Measurements from ENCODE around the gene TMEM255B.
"Not testable (repeated sequence)": the region's sequence is repeated elsewhere in the genome, so short reads cannot be mapped to it uniquely, and the experiment has no call there.

TMEM255B gene

DNA sequence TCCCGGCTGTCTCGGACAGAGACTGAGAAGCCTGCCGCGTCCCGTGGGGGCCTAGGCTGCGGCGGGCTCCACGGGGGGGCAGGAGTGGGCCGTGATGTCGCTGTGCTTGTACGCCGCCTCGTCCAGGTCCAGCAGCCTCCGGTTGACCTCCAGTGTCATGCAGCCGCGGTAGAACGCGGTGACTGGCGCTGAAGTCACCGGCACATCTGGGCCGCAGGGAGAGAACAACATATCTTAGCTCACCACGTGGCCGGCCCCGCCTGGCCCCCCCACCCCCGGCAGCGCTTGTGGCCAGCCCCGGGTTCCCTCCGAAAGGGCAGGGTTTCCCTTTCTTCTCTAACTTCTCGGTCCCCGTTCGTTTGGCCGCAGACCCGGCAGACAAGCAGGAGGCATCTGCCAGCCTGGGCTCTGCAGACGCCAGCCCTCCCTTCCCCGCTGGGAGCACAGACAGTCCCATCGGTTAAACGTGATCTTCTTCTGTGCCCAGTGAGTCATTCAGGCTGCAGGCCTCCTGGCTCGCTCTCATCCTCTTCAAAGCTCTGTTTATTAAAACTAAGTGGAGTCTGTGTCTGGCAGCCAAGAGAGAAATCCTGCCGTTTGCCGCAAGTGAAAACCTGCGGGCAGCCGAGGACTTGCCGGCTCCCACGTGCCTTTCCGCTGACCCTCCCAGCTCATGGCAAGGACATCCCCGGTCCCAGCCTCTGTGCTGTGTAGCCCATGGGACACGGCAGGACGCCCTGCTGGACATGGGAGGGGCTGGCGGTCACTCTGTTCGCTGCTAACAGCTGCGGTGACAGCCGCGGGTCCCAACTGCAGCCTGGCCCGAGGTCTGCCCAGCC lies 62.0 kb downstream of the TMEM255B start:
- DNase-seq, result peak; percentile 61

DNA sequence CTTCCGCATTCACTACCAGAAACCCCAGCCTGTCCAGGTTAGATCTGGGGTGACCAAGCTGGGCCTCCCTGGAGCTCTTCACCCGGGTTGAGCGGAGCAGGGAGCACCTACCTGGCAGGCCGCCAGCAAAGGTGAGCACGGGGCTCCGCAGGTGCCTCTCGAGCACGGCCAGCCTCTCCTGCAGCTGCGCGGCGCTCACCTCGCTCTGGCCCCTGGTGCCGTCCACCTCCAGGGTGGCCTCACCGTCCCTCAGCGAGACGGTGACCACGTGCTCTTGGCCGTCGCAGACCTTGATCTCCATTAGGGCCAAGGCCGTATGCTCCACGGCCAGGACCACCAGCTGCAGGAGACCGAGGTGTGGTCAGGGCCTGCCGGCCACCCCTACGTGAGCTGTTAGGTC lies 62.8 kb downstream of the TMEM255B start:
- no peak for DNase-seq

DNA sequence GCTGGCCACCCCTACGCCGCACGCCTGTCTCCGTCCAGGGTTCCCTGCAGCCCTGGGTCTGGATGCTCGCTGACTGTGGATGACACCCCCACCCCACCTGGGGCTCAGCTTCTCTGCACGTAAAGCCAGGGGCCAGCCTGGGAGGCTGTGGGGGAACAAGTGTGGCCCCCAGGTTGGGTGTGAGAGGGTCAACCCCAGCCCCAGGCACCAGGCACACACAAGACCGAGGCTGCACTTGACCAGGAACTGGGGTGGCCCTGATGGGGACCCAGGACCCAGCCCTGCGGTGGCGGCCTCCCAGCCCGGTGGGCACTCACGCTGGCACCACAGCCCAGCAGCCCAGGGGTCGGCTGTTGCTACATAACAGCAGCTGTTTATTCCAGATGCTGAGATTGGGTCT lies 63.2 kb downstream of the TMEM255B start:
- no peak for DNase-seq

DNA sequence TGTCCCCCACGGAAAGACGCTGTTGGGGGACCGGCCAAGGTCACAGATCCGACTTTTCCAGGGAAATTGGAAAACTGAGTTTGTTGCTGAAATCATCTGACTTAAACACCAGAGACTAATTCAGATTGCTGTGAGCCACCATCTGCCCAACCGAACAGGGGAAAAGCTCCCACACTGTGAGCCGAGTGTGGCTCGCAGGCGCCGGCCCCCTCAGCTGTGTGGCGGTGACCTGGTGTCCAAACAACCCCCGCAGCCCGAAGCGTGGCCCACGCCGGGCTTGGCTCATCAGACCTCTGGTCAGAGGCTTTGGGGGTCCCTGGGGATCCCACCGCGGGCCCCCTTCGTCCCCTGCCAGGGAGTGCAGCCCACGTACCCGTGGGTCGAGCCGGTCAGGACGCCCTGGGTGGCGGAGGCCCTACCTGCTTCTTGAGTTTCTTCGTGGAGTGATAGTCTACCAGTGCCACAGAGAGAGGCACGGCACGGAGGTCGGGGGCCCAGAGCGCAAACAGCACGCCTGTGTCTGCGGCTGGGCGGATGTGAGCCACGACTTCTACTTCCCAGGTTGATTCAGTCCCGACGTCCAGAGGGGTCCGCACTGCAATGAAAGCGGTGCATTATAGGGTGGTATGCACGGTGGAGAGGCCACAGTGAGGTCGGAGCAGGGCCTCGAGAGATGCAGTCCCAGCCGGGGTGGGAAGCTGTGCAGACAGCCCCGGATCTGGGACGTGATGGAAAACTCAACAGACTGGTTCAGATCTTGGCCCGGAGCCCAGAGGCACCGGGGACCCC lies 64.1 kb downstream of the TMEM255B start:
- DNase-seq, result no peak

DNA sequence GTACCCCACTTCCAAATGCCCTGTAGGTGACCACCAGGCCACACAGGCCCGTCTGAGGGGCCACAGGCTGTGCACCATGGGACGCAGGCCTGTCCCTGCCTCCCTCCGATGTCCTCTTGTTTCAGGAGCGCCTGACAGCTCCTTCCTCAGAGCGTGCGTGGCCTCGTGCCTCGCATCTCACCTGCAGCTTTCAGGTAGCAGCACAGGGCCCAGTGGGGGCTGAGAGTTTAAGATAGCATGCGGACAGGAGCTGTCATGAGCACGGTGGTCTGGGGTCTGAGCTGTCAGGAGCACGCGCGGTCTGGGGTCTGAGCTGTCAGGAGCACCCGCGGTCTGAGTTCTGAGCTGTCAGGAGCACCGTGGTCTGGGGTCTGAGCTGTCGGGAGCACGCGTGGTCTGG lies 64.7 kb downstream of the TMEM255B start:
- no peak for DNase-seq

DNA sequence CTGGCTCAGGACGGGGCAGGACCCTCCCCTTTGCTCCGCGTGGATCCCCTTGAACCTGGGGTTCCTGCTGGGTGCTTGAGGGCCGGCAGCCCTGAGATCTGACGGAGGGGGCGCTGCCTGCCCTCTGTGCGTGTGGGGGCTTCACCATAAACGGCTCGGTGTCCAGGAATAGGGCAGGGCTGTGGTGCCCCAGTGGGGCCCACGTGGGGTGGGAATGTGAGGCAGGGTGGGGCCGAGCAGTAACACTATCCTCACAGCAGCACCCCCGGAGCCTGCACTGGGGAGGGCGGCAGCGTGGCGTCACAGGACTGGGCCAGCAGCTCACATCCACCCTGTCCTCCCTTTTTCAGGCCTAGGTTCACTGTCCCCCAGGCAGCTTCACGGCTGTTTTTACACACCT lies 66.8 kb downstream of the TMEM255B start:
- no peak for DNase-seq

DNA sequence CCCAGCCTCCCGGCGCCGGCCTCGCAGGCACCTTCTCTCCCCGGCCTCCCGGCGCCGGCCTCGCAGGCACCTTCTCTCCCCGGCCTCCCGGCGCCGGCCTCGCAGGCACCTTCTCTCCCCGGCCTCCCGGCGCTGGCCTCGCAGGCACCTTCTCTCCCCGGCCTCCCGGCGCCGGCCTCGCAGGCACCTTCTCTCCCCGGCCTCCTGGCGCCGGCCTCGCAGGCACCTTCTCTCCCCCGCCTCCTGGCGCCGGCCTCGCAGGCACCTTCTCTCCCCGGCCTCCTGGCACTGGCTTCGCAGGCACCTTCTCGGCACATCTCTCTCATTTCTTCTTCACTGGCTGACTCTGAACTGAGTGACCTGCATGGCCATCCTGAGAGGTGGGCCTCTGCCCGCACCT lies 67.4 kb downstream of the TMEM255B start:
- DNase-seq, result not testable (repeated sequence)

DNA sequence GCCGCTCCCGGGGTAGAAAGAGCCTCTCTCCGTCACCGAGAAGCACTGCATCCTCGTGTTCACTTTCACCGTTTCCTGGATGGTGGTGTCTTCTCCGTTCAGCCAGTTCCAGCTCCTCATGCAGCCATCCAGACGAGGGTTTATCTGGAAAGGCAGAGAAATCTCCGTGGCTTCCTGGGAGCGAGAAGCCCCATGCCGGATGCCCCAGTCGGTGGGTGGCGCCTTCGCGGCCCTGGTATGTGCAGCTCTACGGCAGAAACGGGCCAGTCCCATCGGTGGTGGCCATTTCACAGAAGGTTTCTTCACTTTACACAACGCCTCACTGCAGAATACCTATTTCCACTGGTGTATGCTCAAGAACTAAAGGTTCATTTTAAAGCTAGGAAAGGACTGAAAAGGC lies 68.0 kb downstream of the TMEM255B start:
- no peak for DNase-seq

DNA sequence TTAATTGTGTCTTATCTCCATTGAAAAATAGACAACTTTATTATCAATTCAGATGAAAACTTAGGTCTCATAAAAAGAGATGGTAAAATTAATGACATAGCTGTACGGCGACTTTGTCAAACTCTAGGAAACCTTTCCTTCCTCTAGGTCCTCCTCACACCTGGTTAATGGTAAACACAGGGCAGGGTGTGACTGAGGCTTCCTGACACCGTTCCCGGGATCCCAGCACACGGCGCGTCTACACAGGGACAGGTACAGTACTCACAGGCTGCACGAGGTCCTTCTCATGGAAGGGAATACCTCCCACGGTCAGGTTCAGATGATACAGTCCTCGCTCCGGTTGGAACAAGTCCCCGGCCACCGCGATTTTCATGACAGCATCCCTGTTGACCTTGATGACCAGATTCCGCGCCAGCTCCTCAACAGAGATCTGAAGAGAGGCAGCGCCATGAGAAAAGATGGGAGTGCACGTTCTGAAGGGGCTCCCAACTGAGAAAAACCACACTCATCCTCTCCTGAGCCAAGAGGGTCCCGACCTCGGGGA lies 69.3 kb downstream of the TMEM255B start:
- no peak for DNase-seq

DNA sequence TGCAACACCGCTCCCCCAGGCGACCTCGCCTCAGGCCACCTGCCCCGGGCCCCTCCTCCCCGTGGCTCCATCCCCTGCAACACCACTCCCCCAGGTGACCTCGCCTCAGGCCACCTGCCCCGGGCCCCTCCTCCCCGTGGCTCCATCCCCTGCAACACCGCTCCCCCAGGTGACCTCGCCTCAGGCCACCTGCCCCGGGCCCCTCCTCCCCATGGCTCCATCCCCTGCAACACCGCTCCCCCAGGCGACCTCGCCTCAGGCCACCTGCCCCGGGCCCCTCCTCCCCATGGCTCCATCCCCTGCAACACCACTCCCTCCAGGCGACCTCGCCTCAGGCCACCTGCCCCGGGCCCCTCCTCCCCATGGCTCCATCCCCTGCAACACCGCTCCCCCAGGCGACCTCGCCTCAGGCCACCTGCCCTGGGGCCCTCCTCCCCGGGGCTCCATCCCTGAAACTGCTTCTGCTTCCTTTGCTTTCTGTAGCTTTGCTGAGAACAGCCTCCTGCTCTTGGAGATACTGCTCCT lies 71.5 kb downstream of the TMEM255B start:
- not testable (repeated sequence) for DNase-seq

DNA sequence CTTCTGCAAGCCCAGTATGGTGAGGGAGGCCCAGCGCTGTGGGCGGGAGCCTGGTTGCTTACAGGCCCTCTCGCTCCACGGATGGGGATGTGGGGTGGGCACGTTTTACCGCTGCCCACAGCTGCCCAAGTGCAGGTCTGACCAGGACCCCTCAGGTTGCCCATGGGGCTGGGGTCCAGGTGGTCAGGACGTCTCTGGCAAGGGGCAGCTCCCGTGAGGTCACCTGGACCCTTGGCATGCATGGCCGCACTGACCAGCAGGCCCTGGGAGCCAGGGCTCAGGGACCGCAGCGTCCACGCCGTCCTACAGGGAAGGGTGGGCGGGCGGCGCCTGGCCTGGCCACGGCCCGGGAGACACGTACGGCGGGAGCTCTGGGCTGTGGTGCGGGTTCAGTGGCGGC lies 72.0 kb downstream of the TMEM255B start:
- DNase-seq, result no peak

DNA sequence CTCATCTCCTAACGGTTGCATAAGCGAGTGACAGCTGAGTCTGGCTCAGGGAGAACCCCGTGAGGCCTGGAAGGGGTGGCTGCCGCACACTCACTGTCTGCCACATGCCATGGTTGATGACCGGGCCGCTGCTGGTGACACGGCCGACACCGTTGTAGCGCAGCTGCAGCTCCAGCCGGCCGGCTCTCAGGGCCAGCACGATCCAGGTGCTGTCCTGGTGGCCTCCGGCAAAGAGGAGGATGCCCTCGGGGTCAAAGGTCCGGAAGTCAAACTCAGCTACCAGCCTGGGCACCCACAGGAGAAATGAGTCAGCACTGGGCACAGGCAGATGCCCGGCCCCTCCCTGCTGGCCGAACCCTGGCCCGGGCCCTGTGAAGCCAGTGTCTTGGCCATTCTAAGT lies 73.2 kb downstream of the TMEM255B start:
- DNase-seq, result no peak

DNA sequence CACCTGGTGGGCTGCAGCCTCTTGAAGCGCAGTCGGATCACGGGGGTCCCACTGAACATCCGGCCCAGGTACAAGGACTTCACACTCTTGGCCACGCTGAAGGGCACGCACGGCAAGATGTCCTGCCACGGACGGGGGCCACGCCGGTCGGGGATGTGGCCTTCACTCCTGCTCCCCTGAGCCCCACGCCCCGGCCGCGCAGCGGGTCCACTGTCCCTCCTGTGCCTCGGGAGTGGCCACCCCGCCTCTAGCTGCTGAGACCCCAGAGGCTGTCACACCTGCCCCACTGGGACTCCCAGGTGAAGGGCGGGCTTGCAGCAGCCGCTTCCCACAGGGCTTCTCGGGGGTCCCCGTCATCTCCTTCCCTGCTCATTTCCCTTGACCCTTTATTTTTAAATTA lies 73.6 kb downstream of the TMEM255B start:
- no peak for DNase-seq

DNA sequence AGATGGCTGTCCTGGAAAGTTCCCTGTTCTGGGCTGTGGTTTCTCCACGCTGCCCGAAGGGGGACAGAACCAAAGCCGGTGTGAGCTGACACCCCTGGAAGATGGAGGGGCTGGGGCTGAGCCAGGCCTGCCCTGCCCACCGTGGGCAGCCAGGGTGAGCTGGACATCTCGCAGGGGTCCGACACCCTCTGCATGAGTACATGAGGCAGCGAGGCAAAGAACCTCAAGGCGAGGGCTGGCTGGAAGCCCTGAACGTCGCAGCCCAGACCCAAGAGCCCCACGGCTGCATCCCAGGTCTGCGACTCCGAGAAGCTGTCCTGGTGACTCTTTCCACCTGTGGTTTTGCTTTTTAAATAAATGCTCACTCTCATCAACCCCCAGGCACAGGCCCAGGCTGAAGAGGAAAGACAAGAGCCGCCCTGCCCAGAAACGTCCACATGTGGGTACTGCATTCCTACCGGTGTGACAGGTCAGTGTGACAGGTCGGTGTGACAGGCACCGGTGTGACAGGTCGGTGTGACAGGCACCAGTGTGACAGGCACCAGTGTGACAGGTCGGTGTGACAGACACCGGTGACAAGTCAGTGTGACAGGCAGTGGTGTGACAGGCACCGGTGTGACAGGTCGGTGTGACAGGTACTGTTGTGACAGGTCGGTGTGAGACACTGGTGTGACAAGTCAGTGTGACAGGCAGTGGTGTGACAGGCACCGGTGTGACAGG lies 74.2 kb downstream of the TMEM255B start:
- DNase-seq, result no peak

DNA sequence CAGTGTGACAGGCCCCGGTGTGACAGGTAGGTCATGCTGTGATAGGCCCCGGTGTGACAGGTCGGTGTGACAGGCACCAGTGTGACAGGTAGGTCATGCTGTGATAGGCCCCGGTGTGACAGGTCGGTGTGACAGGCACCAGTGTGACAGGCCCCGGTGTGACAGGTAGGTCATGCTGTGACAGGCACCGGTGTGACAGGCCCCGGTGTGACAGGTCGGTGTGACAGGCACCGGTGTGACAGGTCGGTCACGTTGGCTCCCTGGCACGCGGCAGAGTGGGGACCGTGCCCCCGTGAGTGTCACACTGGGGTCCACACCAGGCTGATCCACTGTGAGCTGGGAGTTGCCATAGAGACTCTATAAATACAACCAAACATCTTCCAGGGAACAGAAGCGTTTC lies 75.0 kb downstream of the TMEM255B start:
- DNase-seq, result not testable (repeated sequence)

DNA sequence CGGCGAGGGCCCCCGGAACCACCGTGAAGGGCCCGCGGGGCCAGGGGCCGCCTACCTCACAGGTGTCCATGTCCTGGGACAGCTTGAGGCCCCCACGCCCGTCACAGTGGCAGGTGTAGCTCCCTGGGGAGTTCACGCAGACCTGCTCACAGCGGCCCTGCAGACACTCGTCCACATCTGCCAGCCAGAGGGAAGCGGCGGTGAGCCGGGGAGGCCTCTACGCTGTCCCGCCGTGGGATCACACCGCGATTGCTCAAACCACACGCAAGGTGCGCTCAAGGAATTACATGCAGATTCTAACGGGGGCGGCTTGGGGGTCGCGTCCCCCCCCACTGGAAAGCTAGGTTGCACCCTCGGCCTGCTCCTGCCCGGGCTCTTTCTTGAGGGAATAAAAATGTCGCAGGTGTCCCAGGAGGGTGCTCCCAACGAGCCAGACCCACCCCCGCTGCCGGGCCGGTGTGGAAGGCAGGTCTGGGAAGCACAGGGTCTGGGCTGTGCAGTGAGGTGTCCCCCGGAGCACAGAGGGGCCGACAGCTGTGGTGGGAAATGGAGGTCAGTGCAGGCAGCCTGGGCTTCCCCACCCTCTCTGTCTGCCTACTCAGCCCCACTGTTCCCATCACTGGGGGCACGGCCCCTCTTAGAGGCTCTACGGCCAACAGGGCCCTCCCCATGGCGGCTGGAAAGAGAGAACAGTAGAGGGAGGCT lies 75.6 kb downstream of the TMEM255B start:
- no peak for DNase-seq

DNA sequence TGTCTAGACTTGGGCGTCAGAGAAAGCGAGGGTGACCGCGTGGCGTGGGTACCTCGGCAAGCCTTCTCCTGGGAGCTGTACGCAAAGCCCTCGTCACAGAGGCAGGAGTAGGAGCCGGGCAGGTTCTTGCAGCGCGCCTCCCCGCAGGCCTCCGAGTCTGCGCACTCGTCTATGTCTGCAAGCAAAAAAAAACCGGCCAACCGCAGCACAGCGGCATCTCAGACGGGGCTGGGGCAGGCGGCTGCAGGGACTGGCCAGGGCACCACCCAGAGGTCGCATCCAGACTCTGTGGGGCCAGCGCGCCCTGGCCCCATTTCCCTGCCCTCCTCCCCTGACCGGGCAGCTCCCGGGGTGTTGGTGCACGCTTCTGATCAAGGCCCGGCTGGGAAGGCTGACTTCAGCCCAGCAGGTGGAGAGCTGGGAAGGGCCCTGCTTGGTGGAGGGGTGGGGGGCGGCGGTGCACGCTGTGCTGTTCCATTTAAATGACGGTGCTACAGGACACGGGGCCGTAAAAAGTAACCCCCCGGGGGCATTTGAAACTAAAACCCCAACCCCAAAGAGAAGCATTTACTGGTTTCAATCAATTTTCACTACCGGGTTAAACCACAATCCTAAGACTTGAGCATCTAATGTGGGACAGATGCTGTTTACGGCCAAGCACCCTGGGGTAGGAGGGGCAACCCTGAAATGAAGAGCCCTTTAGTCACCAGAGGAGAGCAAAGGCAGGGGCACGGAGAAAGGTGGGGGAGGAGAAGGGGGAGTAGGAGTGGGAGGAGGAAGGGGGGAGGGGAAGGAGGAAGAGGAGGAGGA lies 76.6 kb downstream of the TMEM255B start:
- no peak for DNase-seq

DNA sequence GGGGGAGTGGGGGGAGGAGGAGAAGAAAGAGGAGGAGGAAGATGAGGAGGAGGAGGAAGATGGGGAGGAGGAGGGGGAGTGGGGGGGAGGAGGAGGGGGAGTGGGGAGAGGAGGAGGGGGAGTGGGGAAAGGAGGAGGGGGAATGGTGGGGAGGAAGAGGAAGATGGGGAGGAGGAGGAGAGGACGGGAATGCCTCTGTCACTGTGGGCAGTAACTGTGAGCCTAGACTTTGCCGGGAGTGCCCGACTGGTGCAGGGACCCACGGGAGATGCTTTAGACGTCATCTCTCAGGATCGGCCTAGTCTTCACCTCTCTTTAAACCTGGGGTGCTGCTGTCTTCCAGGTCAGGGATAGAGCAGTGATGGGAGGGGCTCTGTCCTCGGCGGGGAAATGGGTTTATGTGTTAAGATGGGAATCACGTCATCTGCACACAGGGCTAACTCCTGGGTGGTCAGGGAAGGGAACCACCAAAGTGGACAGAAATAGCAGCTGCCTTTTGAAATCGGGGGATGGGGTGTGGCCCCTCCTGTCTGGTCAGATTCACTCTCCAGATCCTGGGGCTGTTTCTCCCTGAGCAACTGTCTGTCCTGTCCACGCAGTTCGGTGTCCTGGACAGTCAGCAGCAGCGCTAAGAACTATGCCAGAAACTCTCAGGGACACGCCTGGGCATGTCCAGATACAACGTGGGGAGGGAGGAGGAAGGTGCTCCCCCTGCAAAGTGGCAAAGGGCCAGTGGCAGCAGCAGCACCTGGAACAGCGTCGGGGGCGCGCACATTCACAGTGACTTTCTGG lies 77.9 kb downstream of the TMEM255B start:
- no peak for DNase-seq

DNA sequence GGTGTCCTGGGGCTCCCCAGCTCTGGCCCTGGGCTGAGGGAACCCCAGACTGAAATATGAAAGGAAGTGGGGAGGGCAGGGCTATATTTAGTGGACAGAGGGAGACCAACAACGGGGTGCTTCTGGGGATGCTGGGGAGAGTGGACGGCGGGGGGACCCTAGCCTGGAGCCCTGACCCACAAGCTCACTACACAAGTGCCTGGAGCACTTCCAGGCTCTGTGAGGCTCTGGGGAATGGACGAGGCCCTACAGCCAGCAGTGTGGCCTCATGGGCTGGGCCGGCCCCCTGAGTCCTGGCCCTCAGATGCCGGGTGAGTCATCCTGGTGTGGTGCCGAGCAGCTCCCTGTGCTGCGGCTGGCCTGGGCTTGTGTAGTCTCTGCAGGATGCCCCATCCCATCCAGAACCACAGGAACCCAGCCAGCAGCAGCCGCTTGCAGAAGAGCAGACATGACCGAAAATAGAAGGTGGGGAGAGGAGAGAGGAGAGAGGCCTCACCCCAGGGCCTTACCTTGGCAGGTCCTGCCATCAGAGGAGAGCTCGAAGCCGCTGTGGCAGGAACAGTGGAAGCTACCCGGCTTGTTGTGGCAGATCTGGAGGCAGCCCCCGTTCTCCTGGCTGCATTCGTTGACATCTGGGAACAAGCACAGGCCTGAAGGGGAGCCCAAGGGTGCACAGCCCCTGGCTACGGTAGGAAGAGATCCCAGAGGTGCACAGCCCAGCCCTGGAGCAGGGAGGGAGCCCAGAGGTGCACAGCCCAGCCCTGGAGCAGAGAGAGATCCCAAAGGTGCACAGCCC lies 78.7 kb downstream of the TMEM255B start:
- peak; percentile 82 for DNase-seq

DNA sequence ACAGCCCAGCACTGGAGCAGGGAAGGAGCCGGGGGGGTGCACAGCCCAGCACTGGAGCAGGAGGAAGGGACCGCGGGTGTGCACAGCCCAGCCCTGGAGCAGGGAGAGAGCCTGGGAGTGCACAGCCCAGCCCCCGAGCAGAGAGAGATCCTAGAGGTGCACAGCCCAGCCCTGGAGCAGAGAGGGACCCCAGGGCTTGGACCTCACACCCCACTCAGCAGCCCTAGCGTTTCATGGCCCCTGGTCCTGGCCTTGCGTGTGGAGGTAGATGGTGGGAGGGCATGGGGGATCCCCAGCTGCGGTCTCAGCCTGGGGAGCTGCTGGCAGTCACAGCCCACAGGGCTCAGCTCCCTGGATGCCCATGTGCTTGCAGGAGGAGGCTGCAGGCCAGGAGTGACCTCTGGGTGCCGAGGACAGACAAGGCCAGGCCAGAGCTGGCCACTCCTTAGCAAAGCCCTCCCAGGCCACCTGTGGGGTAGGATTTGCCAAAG lies 79.7 kb downstream of the TMEM255B start:
- DNase-seq, result no peak
